OCI-LY7 (cell line): ENCODE measurements around the gene PIK3AP1. TPM values are rescaled to one million over a fixed set of nuclear protein-coding genes. Genes with fewer than 3 reads are reported as not detected.

Experiments used
- BruUV-seq: library from RNA; stranded (reverse); fragments of 400-500 nt; replicated peaks from 2 replicates; lab custom pipeline; 2021; lab: Mats Ljungman, UMichigan
- CTCF ChIA-PET: fragments of 300-600 bp; sonication (Branson Sonifier 250); formaldehyde crosslinking; loops from one replicate; lab custom pipeline; 2022; ENCODE audit warnings: antibody characterized with exemption; ENCODE audit not compliant: unreplicated experiment; lab: Charles Lee
- POLR2A ChIA-PET: fragments of 300-600 bp; sonication (Branson Sonifier 250); formaldehyde crosslinking; loops from one replicate; lab custom pipeline; 2022; ENCODE audit warnings: antibody characterized with exemption; lab: Charles Lee
- DNase-seq: peaks from one replicate; pipeline ENCODE4 v3.0.0-alpha.2; 2015; ENCODE audit warnings: low spot score
- H2AFZ ChIP-seq: fragments of 200-600 bp; sonication (generic), shearing (Covaris generic); 2 replicates; pipeline ENCODE4 v1.6.1; 2014; ENCODE audit warnings: mild to moderate bottlenecking, antibody characterized with exemption, low read length, moderate library complexity
- H3K27ac ChIP-seq: fragments of 200-600 bp; sonication (generic); 2 replicates; pipeline ENCODE4 v1.5.1; 2014; ENCODE audit warnings: mixed run types, low read depth, mild to moderate bottlenecking, moderate library complexity, low read length, inconsistent platforms; ENCODE audit not compliant: poor library complexity, severe bottlenecking
- H3K36me3 ChIP-seq: fragments of 200-600 bp; sonication (generic); 2 replicates; pipeline ENCODE4 v1.6.1; 2014; ENCODE audit warnings: mild to moderate bottlenecking, antibody characterized with exemption, low read length, moderate library complexity, mixed read lengths; ENCODE audit not compliant: insufficient read depth
- H3K4me1 ChIP-seq: fragments of 200-600 bp; sonication (generic); 2 replicates; pipeline ENCODE4 v1.5.1; 2014; ENCODE audit warnings: mild to moderate bottlenecking, low read length; ENCODE audit not compliant: insufficient read depth, poor library complexity, severe bottlenecking
- H3K4me2 ChIP-seq: fragments of 200-600 bp; sonication (generic); 2 replicates; pipeline ENCODE4 v1.6.1; 2014; ENCODE audit warnings: mild to moderate bottlenecking, low read length
- H3K4me3 ChIP-seq: fragments of 200-600 bp; sonication (generic); 2 replicates; pipeline ENCODE4 v1.5.1; 2014; ENCODE audit warnings: mild to moderate bottlenecking, low read depth, low read length; ENCODE audit not compliant: poor library complexity, severe bottlenecking
- H3K79me2 ChIP-seq: fragments of 200-600 bp; sonication (generic); 2 replicates; pipeline ENCODE4 v1.6.1; 2016; ENCODE audit warnings: low read depth, mild to moderate bottlenecking, low read length, moderate library complexity, mixed read lengths; ENCODE audit not compliant: insufficient read depth
- H3K9me2 ChIP-seq: fragments of 200-600 bp; sonication (generic); 2 replicates; pipeline ENCODE4 v1.6.1; 2016; ENCODE audit warnings: mild to moderate bottlenecking, low read length, mixed read lengths; ENCODE audit not compliant: insufficient read depth
- H3K9me3 ChIP-seq: fragments of 200-600 bp; sonication (generic); 2 replicates; pipeline ENCODE4 v1.6.1; 2014; ENCODE audit warnings: mild to moderate bottlenecking, mixed run types, low read length, mixed read lengths
- H4K20me1 ChIP-seq: fragments of 200-600 bp; sonication (generic); 2 replicates; pipeline ENCODE4 v1.6.1; 2014; ENCODE audit warnings: mild to moderate bottlenecking, antibody characterized with exemption, low read length, moderate library complexity, mixed read lengths; ENCODE audit not compliant: insufficient read depth
- EZH2phosphoT487 ChIP-seq: fragments of 200-600 bp; sonication (generic); IDR thresholded peaks from 2 replicates; pipeline ENCODE4 v1.6.1; 2018; ENCODE audit warnings: low read depth, borderline replicate concordance, mild to moderate bottlenecking, mixed run types, antibody characterized with exemption, low read length, moderate library complexity, mixed read lengths
- intact Hi-C: fragments of 100-400 bp; cut with micrococcal nuclease; formaldehyde crosslinking; loops from one replicate; pipeline ENCODE4 v1.10.0; 2022; ENCODE audit not compliant: unreplicated experiment
- total RNA-seq, 2 experiments: library from RNA; depleted of rRNA in 1 of 2; stranded (reverse); fragments of >200 nt in 1 of 2; shearing (Covaris generic) in 1 of 2; gene quantifications; 2 replicates each; pipeline ENCODE4 v1.2.3, GENCODE V29; 2014 to 2022
- TF ChIP-seq, protein P1 (sequence below): fragments of 200-600 bp; sonication (generic); conservative IDR thresholded peaks from 2 replicates; pipeline ENCODE4 v1.5.1; 2014; ENCODE audit warnings: mild to moderate bottlenecking, antibody characterized with exemption, low read length, moderate library complexity, mixed read lengths

PIK3AP1 gene
- total RNA-seq, 2 experiments from 2014 or later, result 132 to 140 TPM

- peak overlapping the region; percentile 87 for H3K4me3 ChIP-seq
- H3K27ac ChIP-seq, result peak overlapping the region; percentile 91
- H3K4me2 ChIP-seq, result peak overlapping the region; percentile 85
- TF ChIP-seq, protein P1, sequence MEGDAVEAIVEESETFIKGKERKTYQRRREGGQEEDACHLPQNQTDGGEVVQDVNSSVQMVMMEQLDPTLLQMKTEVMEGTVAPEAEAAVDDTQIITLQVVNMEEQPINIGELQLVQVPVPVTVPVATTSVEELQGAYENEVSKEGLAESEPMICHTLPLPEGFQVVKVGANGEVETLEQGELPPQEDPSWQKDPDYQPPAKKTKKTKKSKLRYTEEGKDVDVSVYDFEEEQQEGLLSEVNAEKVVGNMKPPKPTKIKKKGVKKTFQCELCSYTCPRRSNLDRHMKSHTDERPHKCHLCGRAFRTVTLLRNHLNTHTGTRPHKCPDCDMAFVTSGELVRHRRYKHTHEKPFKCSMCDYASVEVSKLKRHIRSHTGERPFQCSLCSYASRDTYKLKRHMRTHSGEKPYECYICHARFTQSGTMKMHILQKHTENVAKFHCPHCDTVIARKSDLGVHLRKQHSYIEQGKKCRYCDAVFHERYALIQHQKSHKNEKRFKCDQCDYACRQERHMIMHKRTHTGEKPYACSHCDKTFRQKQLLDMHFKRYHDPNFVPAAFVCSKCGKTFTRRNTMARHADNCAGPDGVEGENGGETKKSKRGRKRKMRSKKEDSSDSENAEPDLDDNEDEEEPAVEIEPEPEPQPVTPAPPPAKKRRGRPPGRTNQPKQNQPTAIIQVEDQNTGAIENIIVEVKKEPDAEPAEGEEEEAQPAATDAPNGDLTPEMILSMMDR, result peak; percentile 86
- TF ChIP-seq EZH2phosphoT487, result no peak
- peak; percentile 94 for DNase-seq
- H3K9me3 ChIP-seq, result no peaks in the 10 kb centered on the region
- no TSS peak for BruUV-seq
- H2AFZ ChIP-seq, result peak overlapping the region; percentile 3; the same call in 1 of the 2 replicates
- H3K79me2 ChIP-seq, result peaks cover 49% of the 10 kb centered on the region
- H3K4me1 ChIP-seq, result peaks cover 66% of the 10 kb centered on the region
- ChIA-PET POLR2A (interaction anchor here (1.0 to 2.2 kb wide), 4 partner anchors 16 to 39 kb away, joined by 3 to 5 read pairs (median 4); no protein-coding TSS in a partner anchor), CTCF (interaction anchor here (0.5 to 0.6 kb wide), 3 partner anchors 56 to 883 kb away, joined by 3 read pairs; no protein-coding TSS in a partner anchor)
- H4K20me1 ChIP-seq, result peaks cover 8% of the 10 kb centered on the region; the same call in 1 of the 2 replicates
- peaks cover 42% of the 10 kb centered on the region for H3K36me3 ChIP-seq
- no peaks in the 10 kb centered on the region for H3K9me2 ChIP-seq
- intact Hi-C loops, result loop anchor here (1.0 to 5.0 kb wide), 6 partner anchors 20 to 133 kb away; partner anchors contain the start of gene TM9SF3
These were observed 378 bp downstream of the PIK3AP1 start for GRCh38 chr10:96719850-96720421.

DNA sequence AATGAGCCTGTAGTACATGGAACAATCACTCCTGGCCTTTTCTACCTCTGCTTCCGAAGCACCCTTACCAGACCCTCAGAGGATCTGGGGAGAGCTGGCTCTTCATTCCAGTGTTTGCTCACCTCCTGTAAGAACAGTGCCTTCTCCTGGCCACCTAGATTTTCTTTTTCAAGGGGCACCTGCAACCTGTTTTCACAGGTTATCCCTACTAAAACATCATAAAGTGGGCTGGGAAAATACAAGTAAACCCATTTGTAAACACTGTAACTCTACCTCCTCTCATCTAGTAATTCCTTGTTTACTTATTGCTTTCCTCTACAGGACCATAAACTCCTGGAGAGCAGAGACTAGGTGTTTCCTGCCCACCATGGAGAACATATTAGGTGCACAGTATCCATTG lies 1.1 kb downstream of the PIK3AP1 start:
- TF ChIP-seq EZH2phosphoT487, result no peak
- TF ChIP-seq, protein P1, result peak; percentile 60
- Histone ChIP-seq H3K9me3 (no peaks in the 10 kb centered on the region), H2AFZ (no peak overlapping the region; the same call in 1 of the 2 replicates), H3K9me2 (no peaks in the 10 kb centered on the region), H3K36me3 (peaks cover 49% of the 10 kb centered on the region), H3K4me2 (peak overlapping the region; percentile 85), H3K79me2 (peaks cover 56% of the 10 kb centered on the region), H3K4me1 (peaks cover 69% of the 10 kb centered on the region), H4K20me1 (peaks cover 13% of the 10 kb centered on the region; the same call in 1 of the 2 replicates), H3K4me3 (peak overlapping the region; percentile 87), H3K27ac (peak overlapping the region; percentile 91)
- intact Hi-C loops, result loop anchor here (1.0 kb wide), 1 partner anchor 76 kb away; no protein-coding TSS in a partner anchor
- DNase-seq, result peak; percentile 60
- POLR2A ChIA-PET, result interaction anchor here (0.5 to 3.7 kb wide), 6 partner anchors 11 to 78 kb away, joined by 4 to 29 read pairs (median 14); no protein-coding TSS in a partner anchor
- BruUV-seq, result TSS peak; percentile 56
- CTCF ChIA-PET, result interaction anchor here (0.8 to 1.6 kb wide), 3 partner anchors 45 to 76 kb away, joined by 3 to 7 read pairs (median 4); no protein-coding TSS in a partner anchor
